Stimulated activated CD8-positive, alpha-beta memory T cell treated with anti-CD3 and anti-CD28 coated beads, Interleukin-2, amount 100 ng/mL, for 1 hour (primary cell): ENCODE measurements around the gene VWA5B2.

Experiments
- DNase-seq, 2 donors: peaks; one replicate each; pipeline ENCODE4 v3.0.0-alpha.2; 2020; ENCODE audit warnings: low read depth in 2 of 2

VWA5B2 gene

GRCh38 chr3:184229394-184230080 lies at the start of gene VWA5B2:
Gene VWA5B2, plus strand, starts transcription at chr3:184229585. Its CDS starts 944 bp downstream, at chr3:184230529.
- DNase-seq: peak; percentile 46 to 64

- DNase-seq: no peak
Observed at GRCh38 chr3:184180165-184180564, 49.2 kb upstream of the VWA5B2 start.

GRCh38 chr3:184181596-184181995 lies 47.8 kb upstream of the VWA5B2 start:
- no peak for DNase-seq

GRCh38 chr3:184183679-184184078 lies 45.7 kb upstream of the VWA5B2 start:
- no peak for DNase-seq

GRCh38 chr3:184184546-184185230 lies 44.7 kb upstream of the VWA5B2 start:
- no peak for DNase-seq

- peak; percentile 98 for DNase-seq
Observed at GRCh38 chr3:184185461-184186183, 43.8 kb upstream of the VWA5B2 start.

GRCh38 chr3:184186184-184186901 lies 43.0 kb upstream of the VWA5B2 start, which contains the start of gene ABCF3:
Gene ABCF3, plus strand, starts transcription at chr3:184186199. Its CDS starts 9 bp downstream, at chr3:184186208.
- no peak for DNase-seq

GRCh38 chr3:184186902-184187207 lies 42.5 kb upstream of the VWA5B2 start:
- DNase-seq: no peak

GRCh38 chr3:184188080-184188479 lies 41.3 kb upstream of the VWA5B2 start:
- no peak for DNase-seq

GRCh38 chr3:184189421-184189820 lies 40.0 kb upstream of the VWA5B2 start:
- no peak for DNase-seq

GRCh38 chr3:184192889-184193288 lies 36.5 kb upstream of the VWA5B2 start:
- DNase-seq: no peak

GRCh38 chr3:184193991-184194539 lies 35.3 kb upstream of the VWA5B2 start:
- DNase-seq: no peak

- no peak for DNase-seq
Observed at GRCh38 chr3:184196536-184196935, 32.8 kb upstream of the VWA5B2 start.

GRCh38 chr3:184198509-184198908 lies 30.9 kb upstream of the VWA5B2 start:
- no peak for DNase-seq

- no peak for DNase-seq
Observed at GRCh38 chr3:184200825-184201224, 28.6 kb upstream of the VWA5B2 start.

GRCh38 chr3:184203526-184203925 lies 25.9 kb upstream of the VWA5B2 start:
- no peak for DNase-seq

GRCh38 chr3:184209146-184209923 lies 20.1 kb upstream of the VWA5B2 start:
- no peak for DNase-seq

GRCh38 chr3:184211297-184211696 lies 18.1 kb upstream of the VWA5B2 start:
- no peak for DNase-seq

GRCh38 chr3:184211718-184212117 lies 17.7 kb upstream of the VWA5B2 start:
- no peak for DNase-seq

GRCh38 chr3:184218814-184219213 lies 10.6 kb upstream of the VWA5B2 start:
- DNase-seq: no peak

GRCh38 chr3:184222521-184222920 lies 6.9 kb upstream of the VWA5B2 start:
- DNase-seq: no peak
